ENCODE results near the gene SPOUT1.

- TF ChIP-seq CTCF (conservative IDR thresholded peaks at IDR 0.05; ENCODE audit: low read depth, low read length) (peak; percentile 70), EZH2 (IDR thresholded peaks at IDR 0.05; ENCODE audit: borderline replicate concordance, low read depth, low read length, poor library complexity, severe bottlenecking) (no peak)
Measured at GRCh38 chr9:128818099-128818838, 11.3 kb downstream of the SPOUT1 start, which contains the start of gene ENDOG.
